Ovary (tissue), 9 donors: Measurements from ENCODE around the gene CD28. TPM values are rescaled to one million over a fixed set of nuclear protein-coding genes. Genes with fewer than 3 reads are reported as not detected.
"Not testable (repeated sequence)": the region's sequence is repeated elsewhere in the genome, so short reads cannot be mapped to it uniquely, and the experiment has no call there.

Source experiments
- DNase-seq, 5 donors: peaks; one replicate each; pipeline ENCODE4 v3.0.0-alpha.2; 2019 to 2020
- H3K27ac ChIP-seq, 2 donors: fragments of 200-600 bp; one replicate each; pipeline versions ENCODE4 v1.5.1 to v1.8.0; 2019 to 2022
- H3K27me3 ChIP-seq: fragments of 200-600 bp; one replicate; pipeline ENCODE4 v1.8.0; 2022
- H3K36me3 ChIP-seq: fragments of 200-600 bp; sonication (generic); one replicate; pipeline ENCODE4 v1.5.1; 2019
- H3K4me1 ChIP-seq: one replicate; pipeline ENCODE4 v1.8.1; 2013; ENCODE audit warnings: mild to moderate bottlenecking, moderate library complexity; ENCODE audit not compliant: insufficient read depth
- H3K4me3 ChIP-seq: fragments of 200-600 bp; sonication (generic); one replicate; pipeline ENCODE4 v1.5.1; 2017
- H3K9me3 ChIP-seq, 2 donors: fragments of 200-600 bp in 1 of 2; sonication (generic) in 1 of 2; one replicate each; pipeline versions ENCODE4 v1.5.1 to v1.8.1; 2013 to 2019; ENCODE audit warnings: mild to moderate bottlenecking in 1 of 2, moderate library complexity in 1 of 2
- EP300 ChIP-seq: sonication (generic); formaldehyde crosslinking; IDR thresholded peaks from one replicate; pipeline ENCODE4 v1.6.1; 2017; ENCODE audit warnings: antibody characterized with exemption
- POLR2A ChIP-seq: fragments of 450-650 bp; IDR thresholded peaks from one replicate; pipeline ENCODE4 v1.6.1; 2017; ENCODE audit warnings: antibody characterized with exemption, mild to moderate bottlenecking, moderate library complexity
- WGBS, 3 donors: extraction: QIAGEN DNeasy Blood & Tissue Kit in 1 of 3; methylation state at CpG; one replicate each; pipeline versions ENCODE4 v1.1.5 to v1.1.7; 2013 to 2017; 5-methylcytosine and 5-hydroxymethylcytosine counted together
- intact Hi-C, 4 donors: fragments of 100-400 bp; cut with DNase I; formaldehyde crosslinking; loops; one replicate each; pipeline versions ENCODE4 v1.11.0 to v1.15.1; 2022 to 2023
- polyA plus RNA-seq, 2 donors: library from polyadenylated mRNA; stranded (reverse); fragments of 200-250 nt in 1 of 2; fragments of 350-450 nt in 1 of 2; fragmentation: Illumina TruSeq in 1 of 2; extraction: RNeasy Lipid Tissue Mini Kit (QIAGEN cat#74804) in 1 of 2; gene quantifications; one replicate each; pipeline ENCODE4 v1.2.3, GENCODE V29; 2013 to 2014
- total RNA-seq, 7 donors: library from RNA; depleted of rRNA in 2 of 7; stranded (reverse); fragments of >200 nt in 2 of 7; fragmentation: NEBNext Ultra II Directional in 3 of 7; extraction: Animal tissue kit (Norgen Biotek cat#: 25700) in 3 of 7; gene quantifications; one replicate each; pipeline versions ENCODE4 v1.1.0 to v1.2.4, GENCODE V29; 2016 to 2023
- TF ChIP-seq, protein P1 (sequence below), 3 donors: fragments of 450-650 bp in 2 of 3; fragments of 200-600 bp in 1 of 3; IDR thresholded peaks; one replicate each; pipeline versions ENCODE4 v1.5.1 to v1.8.0; 2016 to 2022; ENCODE audit warnings: antibody characterized with exemption in 3 of 3, mild to moderate bottlenecking in 1 of 3
- donor health status: DM: no; HTN: no; CAD: no; lungs with moderate emphysema.
- donor health status: DM: no; HTN: no; CAD: no.
- donor health status: Bipolar disorder and iron deficiency.
- donor health status: DM: yes; HTN: yes; CAD: no.
- donor health status: DM: no; HTN: no; CAD: no.
- donor health status: DM: yes; HTN: yes; CAD: no.

CD28 gene
- total and polyA plus RNA-seq, 9 donors, result 0.18 to 4.3 (median 1.2) TPM

- no peak overlapping the region for H3K27ac ChIP-seq
- TF ChIP-seq POLR2A (no peak), EP300 (no peak)
- TF ChIP-seq, protein P1, sequence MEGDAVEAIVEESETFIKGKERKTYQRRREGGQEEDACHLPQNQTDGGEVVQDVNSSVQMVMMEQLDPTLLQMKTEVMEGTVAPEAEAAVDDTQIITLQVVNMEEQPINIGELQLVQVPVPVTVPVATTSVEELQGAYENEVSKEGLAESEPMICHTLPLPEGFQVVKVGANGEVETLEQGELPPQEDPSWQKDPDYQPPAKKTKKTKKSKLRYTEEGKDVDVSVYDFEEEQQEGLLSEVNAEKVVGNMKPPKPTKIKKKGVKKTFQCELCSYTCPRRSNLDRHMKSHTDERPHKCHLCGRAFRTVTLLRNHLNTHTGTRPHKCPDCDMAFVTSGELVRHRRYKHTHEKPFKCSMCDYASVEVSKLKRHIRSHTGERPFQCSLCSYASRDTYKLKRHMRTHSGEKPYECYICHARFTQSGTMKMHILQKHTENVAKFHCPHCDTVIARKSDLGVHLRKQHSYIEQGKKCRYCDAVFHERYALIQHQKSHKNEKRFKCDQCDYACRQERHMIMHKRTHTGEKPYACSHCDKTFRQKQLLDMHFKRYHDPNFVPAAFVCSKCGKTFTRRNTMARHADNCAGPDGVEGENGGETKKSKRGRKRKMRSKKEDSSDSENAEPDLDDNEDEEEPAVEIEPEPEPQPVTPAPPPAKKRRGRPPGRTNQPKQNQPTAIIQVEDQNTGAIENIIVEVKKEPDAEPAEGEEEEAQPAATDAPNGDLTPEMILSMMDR (IDR thresholded peaks at IDR 0.05), result no peak
- H3K36me3 ChIP-seq, result no peaks in the 10 kb centered on the region
- no peaks in the 10 kb centered on the region for H3K4me1 ChIP-seq
- no peak for DNase-seq
- no peaks in the 10 kb centered on the region for H3K9me3 ChIP-seq
- WGBS, 3 donors, result 85 to 92% (median 88%) methylated on average over 2 of the region's 2 CpGs
- intact Hi-C loops, result no loop called here
- no peak overlapping the region for H3K4me3 ChIP-seq
- no peaks in the 10 kb centered on the region for H3K27me3 ChIP-seq
These were observed 74.7 kb downstream of the CD28 start for GRCh38 chr2:203781151-203781550.

DNA sequence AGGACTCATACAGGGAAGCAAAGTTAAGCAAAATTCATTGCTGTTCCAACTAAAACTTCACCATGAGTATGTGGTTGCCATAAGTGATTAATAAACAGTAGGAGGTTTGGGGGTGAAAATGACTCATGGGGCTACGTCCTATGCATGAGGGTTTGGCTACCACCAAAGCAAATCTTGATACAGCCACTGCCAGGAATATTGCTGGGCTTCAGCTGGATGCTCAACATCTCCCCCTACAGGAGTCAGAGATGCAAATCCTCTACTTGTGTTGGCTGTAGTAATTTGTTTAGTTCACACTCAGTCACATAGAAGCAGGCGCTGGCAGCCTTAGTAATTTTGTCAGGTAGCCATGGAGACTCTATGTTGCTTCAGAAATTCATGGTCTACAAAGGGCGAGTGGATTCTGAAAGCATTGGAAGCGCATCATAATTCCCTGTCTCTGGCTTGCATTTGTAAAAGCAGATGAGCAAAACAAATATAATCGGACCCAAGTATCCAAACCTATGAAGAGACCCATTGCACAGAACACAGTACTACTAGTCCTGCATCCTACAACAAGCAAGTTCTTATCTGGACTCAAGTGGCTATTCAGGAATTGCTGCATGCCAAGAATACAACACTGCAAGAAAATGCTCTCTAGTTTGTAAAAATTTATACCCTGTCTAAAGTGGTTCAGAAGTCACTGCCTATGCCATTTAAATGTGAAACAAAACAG lies 76.0 kb downstream of the CD28 start:
- WGBS, 3 donors, result 63 to 65% (median 64%) methylated on average over 5 of the region's 5 CpGs
- TF ChIP-seq POLR2A, result no peak
- TF ChIP-seq EP300, result no peak
- TF ChIP-seq, protein P1 (IDR thresholded peaks at IDR 0.05), result no peak
- DNase-seq, result peak in 1 of 5 donors; percentile 21
- intact Hi-C loops, result no loop called here
- Histone ChIP-seq H3K9me3 (no peaks in the 10 kb centered on the region), H3K4me1 (no peaks in the 10 kb centered on the region), H3K27me3 (no peaks in the 10 kb centered on the region), H3K36me3 (no peaks in the 10 kb centered on the region), H3K27ac (no peak overlapping the region), H3K4me3 (no peak overlapping the region)

- Histone ChIP-seq H3K27me3 (no peaks in the 10 kb centered on the region), H3K36me3 (no peaks in the 10 kb centered on the region), H3K9me3 (no peaks in the 10 kb centered on the region), H3K4me1 (no peaks in the 10 kb centered on the region), H3K27ac (no peak overlapping the region), H3K4me3 (no peak overlapping the region)
- no peak for TF ChIP-seq EP300
- TF ChIP-seq POLR2A, result no peak
- TF ChIP-seq, protein P1 (IDR thresholded peaks at IDR 0.05), result no peak
- WGBS, 3 donors, result 73 to 76% (median 75%) methylated on average over 4 of the region's 4 CpGs
- intact Hi-C loops, result no loop called here
- DNase-seq, result no peak
These were observed 77.2 kb downstream of the CD28 start for GRCh38 chr2:203783496-203784203.

DNA sequence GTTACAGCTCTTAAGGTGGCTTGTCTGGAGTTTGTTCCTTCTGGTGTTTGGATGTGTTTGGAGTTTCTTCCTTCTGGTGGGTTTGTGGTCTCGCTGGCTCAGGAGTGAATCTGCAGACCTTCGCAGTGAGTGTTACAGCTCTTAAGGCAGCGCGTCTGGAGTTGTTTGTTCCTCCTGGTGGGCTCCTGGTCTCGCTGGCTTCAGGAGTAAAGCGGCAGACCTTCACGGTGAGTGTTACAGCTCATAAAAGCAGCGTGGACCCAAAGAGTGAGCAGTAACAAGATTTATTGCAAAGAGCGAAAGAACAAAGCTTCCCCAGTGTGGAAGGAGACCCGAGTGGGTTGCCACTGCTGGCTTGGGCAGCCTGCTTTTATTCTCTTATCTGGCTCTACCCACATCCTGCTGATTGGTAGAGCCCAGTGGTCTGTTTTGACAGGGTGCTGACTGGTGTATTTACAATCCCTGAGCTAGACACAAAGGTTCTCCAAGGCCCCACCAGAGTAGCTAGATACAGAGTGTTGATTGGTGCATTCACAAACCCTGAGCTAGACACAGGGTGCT lies 78.4 kb downstream of the CD28 start:
- H3K4me3 ChIP-seq, H3K4me1 ChIP-seq, H3K27me3 ChIP-seq, H3K36me3 ChIP-seq, DNase-seq, H3K27ac ChIP-seq, H3K9me3 ChIP-seq, intact Hi-C loops: not testable (repeated sequence)
- 91 to 93% (median 92%) methylated on average over 10 of the region's 10 CpGs for WGBS, 3 donors

- intact Hi-C loops, H3K9me3 ChIP-seq, H3K27me3 ChIP-seq, H3K27ac ChIP-seq, H3K36me3 ChIP-seq, H3K4me3 ChIP-seq, DNase-seq, H3K4me1 ChIP-seq: not testable (repeated sequence)
- 97 to 98% (median 97%) methylated on average over 41 to 42 of the region's 43 CpGs for WGBS, 3 donors
These were observed 79.1 kb downstream of the CD28 start for GRCh38 chr2:203785391-203786110.
